ENCODE results near the gene C2CD4C. TPM values are rescaled to one million over a fixed set of nuclear protein-coding genes. Genes with fewer than 3 reads are reported as not detected.
"Not testable (repeated sequence)": the region's sequence is repeated elsewhere in the genome, so short reads cannot be mapped to it uniquely, and the experiment has no call there.

C2CD4C gene
- total RNA-seq, 2 experiments from 2014 or later = 0.10 to 0.12 TPM

- CTCF ChIA-PET = no interaction called here
- no peaks in the 10 kb centered on the region for H3K9me3 Mint-ChIP-seq
These were observed 40.3 kb downstream of the C2CD4C start for GRCh38 chr19:368630-369024.

GRCh38 chr19:367963-368629, 40.9 kb downstream of the C2CD4C start:
- H3K27ac Mint-ChIP-seq = no peak overlapping the region
- no peaks in the 10 kb centered on the region for H3K4me1 Mint-ChIP-seq (ENCODE audit: low read depth)
- no peak overlapping the region for H3K4me3 Mint-ChIP-seq
- intact Hi-C loops (cut with micrococcal nuclease) = no loop called here
- no peaks in the 10 kb centered on the region for H3K9me3 Mint-ChIP-seq
- H3K36me3 Mint-ChIP-seq (ENCODE audit: low read depth) = no peaks in the 10 kb centered on the region
- CTCF ChIA-PET = no interaction called here
- DNase-seq = no peak
- H3K27me3 Mint-ChIP-seq (ENCODE audit: low read depth) = peaks cover 9% of the 10 kb centered on the region

More at GRCh38 chr19:368630-369024, 40.3 kb downstream of the C2CD4C start:
- no peaks in the 10 kb centered on the region for H3K4me1 Mint-ChIP-seq (ENCODE audit: low read depth)
- no peak overlapping the region for H3K4me3 Mint-ChIP-seq
- no peaks in the 10 kb centered on the region for H3K36me3 Mint-ChIP-seq (ENCODE audit: low read depth)
- peaks cover 9% of the 10 kb centered on the region for H3K27me3 Mint-ChIP-seq (ENCODE audit: low read depth)
- no peak for DNase-seq
- no peak overlapping the region for H3K27ac Mint-ChIP-seq
- intact Hi-C loops (cut with micrococcal nuclease) = no loop called here

- H3K27me3 Mint-ChIP-seq (ENCODE audit: low read depth) = peaks cover 11% of the 10 kb centered on the region
- H3K36me3 Mint-ChIP-seq (ENCODE audit: low read depth) = no peaks in the 10 kb centered on the region
- H3K27ac Mint-ChIP-seq = no peak overlapping the region
- H3K4me1 Mint-ChIP-seq (ENCODE audit: low read depth) = no peaks in the 10 kb centered on the region
- intact Hi-C loops (cut with micrococcal nuclease) = no loop called here
- no peaks in the 10 kb centered on the region for H3K9me3 Mint-ChIP-seq
- CTCF ChIA-PET = no interaction called here
- H3K4me3 Mint-ChIP-seq = no peak overlapping the region
- no peak for DNase-seq
These were observed 41.4 kb downstream of the C2CD4C start for GRCh38 chr19:367561-367960.

- no peak for DNase-seq
- no peaks in the 10 kb centered on the region for H3K9me3 Mint-ChIP-seq
- no peak overlapping the region for H3K4me3 Mint-ChIP-seq
- CTCF ChIA-PET = no interaction called here
- H3K36me3 Mint-ChIP-seq (ENCODE audit: low read depth) = no peaks in the 10 kb centered on the region
- intact Hi-C loops (cut with micrococcal nuclease) = no loop called here
- peaks cover 11% of the 10 kb centered on the region for H3K27me3 Mint-ChIP-seq (ENCODE audit: low read depth)
- no peak overlapping the region for H3K27ac Mint-ChIP-seq
- no peaks in the 10 kb centered on the region for H3K4me1 Mint-ChIP-seq (ENCODE audit: low read depth)
These were observed 42.0 kb downstream of the C2CD4C start for GRCh38 chr19:366951-367350.

- no peaks in the 10 kb centered on the region for H3K9me3 Mint-ChIP-seq
- no peak overlapping the region for H3K4me3 Mint-ChIP-seq
- CTCF ChIA-PET = no interaction called here
- H3K27ac Mint-ChIP-seq = no peak overlapping the region
- no peaks in the 10 kb centered on the region for H3K36me3 Mint-ChIP-seq (ENCODE audit: low read depth)
- intact Hi-C loops (cut with micrococcal nuclease) = no loop called here
- no peak for DNase-seq
- no peaks in the 10 kb centered on the region for H3K4me1 Mint-ChIP-seq (ENCODE audit: low read depth)
- H3K27me3 Mint-ChIP-seq (ENCODE audit: low read depth) = peaks cover 7% of the 10 kb centered on the region
These were observed 42.7 kb downstream of the C2CD4C start for GRCh38 chr19:366205-366783.

GRCh38 chr19:364496-365287, 44.3 kb downstream of the C2CD4C start:
- CTCF ChIA-PET = no interaction called here
- no peak for DNase-seq

GRCh38 chr19:362683-363082, 46.3 kb downstream of the C2CD4C start:
- Mint-ChIP-seq H3K27me3 (ENCODE audit: low read depth) (peaks cover 5% of the 10 kb centered on the region), H3K4me1 (ENCODE audit: low read depth) (no peaks in the 10 kb centered on the region), H3K4me3 (no peak overlapping the region), H3K36me3 (ENCODE audit: low read depth) (no peaks in the 10 kb centered on the region), H3K27ac (no peak overlapping the region), H3K9me3 (no peaks in the 10 kb centered on the region)
- CTCF ChIA-PET = no interaction called here
- no peak for DNase-seq
- intact Hi-C loops (cut with micrococcal nuclease) = no loop called here

More at GRCh38 chr19:364496-365287, 44.3 kb downstream of the C2CD4C start:
- Mint-ChIP-seq H3K9me3 (no peaks in the 10 kb centered on the region), H3K4me3 (no peak overlapping the region), H3K27me3 (ENCODE audit: low read depth) (peaks cover 7% of the 10 kb centered on the region), H3K36me3 (ENCODE audit: low read depth) (no peaks in the 10 kb centered on the region), H3K27ac (no peak overlapping the region), H3K4me1 (ENCODE audit: low read depth) (no peaks in the 10 kb centered on the region)
- intact Hi-C loops (cut with micrococcal nuclease) = no loop called here

GRCh38 chr19:362154-362553, 46.8 kb downstream of the C2CD4C start:
- no peaks in the 10 kb centered on the region for H3K36me3 Mint-ChIP-seq (ENCODE audit: low read depth)
- no peak overlapping the region for H3K27ac Mint-ChIP-seq
- H3K4me3 Mint-ChIP-seq = no peak overlapping the region
- CTCF ChIA-PET = no interaction called here
- peaks cover 5% of the 10 kb centered on the region for H3K27me3 Mint-ChIP-seq (ENCODE audit: low read depth)
- intact Hi-C loops (cut with micrococcal nuclease) = no loop called here
- no peaks in the 10 kb centered on the region for H3K9me3 Mint-ChIP-seq
- H3K4me1 Mint-ChIP-seq (ENCODE audit: low read depth) = no peaks in the 10 kb centered on the region
- DNase-seq = no peak

GRCh38 chr19:359653-359925, 49.4 kb downstream of the C2CD4C start:
- H3K4me3 Mint-ChIP-seq = no peak overlapping the region
- no peaks in the 10 kb centered on the region for H3K4me1 Mint-ChIP-seq (ENCODE audit: low read depth)
- H3K9me3 Mint-ChIP-seq = no peaks in the 10 kb centered on the region
- no peak overlapping the region for H3K27ac Mint-ChIP-seq
- H3K27me3 Mint-ChIP-seq (ENCODE audit: low read depth) = peaks cover 5% of the 10 kb centered on the region
- intact Hi-C loops (cut with micrococcal nuclease) = no loop called here
- CTCF ChIA-PET = no interaction called here
- DNase-seq = no peak
- H3K36me3 Mint-ChIP-seq (ENCODE audit: low read depth) = no peaks in the 10 kb centered on the region

GRCh38 chr19:355536-355935, 53.4 kb downstream of the C2CD4C start:
- H3K27ac Mint-ChIP-seq; CTCF ChIA-PET; H3K4me1 Mint-ChIP-seq (ENCODE audit: low read depth); intact Hi-C loops (cut with micrococcal nuclease); H3K36me3 Mint-ChIP-seq (ENCODE audit: low read depth); H3K4me3 Mint-ChIP-seq; DNase-seq; H3K27me3 Mint-ChIP-seq (ENCODE audit: low read depth): not testable (repeated sequence)
- peaks cover 10% of the 10 kb centered on the region for H3K9me3 Mint-ChIP-seq

Other genes starting within 250 kb of the C2CD4C start
- under 1 TPM; 0.25 to 0.41 TPM for gene PLPP2, start 117.7 kb downstream of the C2CD4C start, total RNA-seq
- 10 to 100 TPM; 19.4 to 20.4 TPM for gene MIER2, start 64.4 kb downstream of the C2CD4C start, total RNA-seq
- not detected for gene SHC2, start 51.9 kb upstream of the C2CD4C start, total RNA-seq
- under 1 TPM; 0.24 to 0.37 TPM for gene MADCAM1, start 87.3 kb upstream of the C2CD4C start, total RNA-seq
- 1 to 10 TPM; 4.2 to 5.1 TPM for gene TPGS1, start 98.3 kb upstream of the C2CD4C start, total RNA-seq
- 10 to 100 TPM; 42.1 to 42.5 TPM for gene CDC34, start 122.6 kb upstream of the C2CD4C start, total RNA-seq
- 10 to 100 TPM; 20.7 TPM for gene GZMM, start 134.9 kb upstream of the C2CD4C start, total RNA-seq
- gene BSG, start 163.4 kb upstream of the C2CD4C start, total RNA-seq = 100 to 1,000 TPM; 160 to 161 TPM
- gene HCN2, start 180.7 kb upstream of the C2CD4C start, total RNA-seq = under 1 TPM; 0.41 to 0.49 TPM
- 10 to 100 TPM; 63.8 to 65.6 TPM for gene POLRMT, start 224.4 kb upstream of the C2CD4C start, total RNA-seq
- not detected for gene FGF22, start 230.7 kb upstream of the C2CD4C start, total RNA-seq